ENCODE results near the gene TCERG1L.

TCERG1L gene

GRCh38 chr10:131068760-131069159, 242.8 kb downstream of the TCERG1L start:
- Histone ChIP-seq H3K36me3 (ENCODE audit: insufficient read depth, low read length) (no peaks in the 10 kb centered on the region), H3K4me2 (ENCODE audit: low read depth, low read length, poor library complexity, severe bottlenecking) (no peak overlapping the region), H2AFZ (ENCODE audit: low read length) (no peak overlapping the region), H3K9me2 (replicated peaks; ENCODE audit: low read depth, low read length) (no peaks in the 10 kb centered on the region), H3F3A (ENCODE audit: low read depth) (no peaks in the 10 kb centered on the region), H3K4me1 (ENCODE audit: insufficient read depth, low read length, poor library complexity, severe bottlenecking) (no peaks in the 10 kb centered on the region), H3K27me3 (ENCODE audit: insufficient read depth, low read length, poor library complexity, severe bottlenecking) (no peaks in the 10 kb centered on the region), H3K4me3 (ENCODE audit: low read length, poor library complexity, severe bottlenecking) (no peak overlapping the region), H3K79me2 (ENCODE audit: insufficient read depth, low read length) (no peaks in the 10 kb centered on the region), H3K9me3 (ENCODE audit: insufficient read depth, low read depth, low read length) (peaks cover 10% of the 10 kb centered on the region; the same call in 1 of the 2 replicates), H4K20me1 (ENCODE audit: insufficient read depth, low read length, poor library complexity, severe bottlenecking) (no peaks in the 10 kb centered on the region), H3K9ac (ENCODE audit: low read depth, low read length, poor library complexity, severe bottlenecking) (no peak overlapping the region)
- TF ChIP-seq EZH2phosphoT487 (IDR thresholded peaks at IDR 0.05; ENCODE audit: borderline replicate concordance) (no peak), CTCF (conservative IDR thresholded peaks at IDR 0.05; ENCODE audit: low read length) (no peak)

DNA sequence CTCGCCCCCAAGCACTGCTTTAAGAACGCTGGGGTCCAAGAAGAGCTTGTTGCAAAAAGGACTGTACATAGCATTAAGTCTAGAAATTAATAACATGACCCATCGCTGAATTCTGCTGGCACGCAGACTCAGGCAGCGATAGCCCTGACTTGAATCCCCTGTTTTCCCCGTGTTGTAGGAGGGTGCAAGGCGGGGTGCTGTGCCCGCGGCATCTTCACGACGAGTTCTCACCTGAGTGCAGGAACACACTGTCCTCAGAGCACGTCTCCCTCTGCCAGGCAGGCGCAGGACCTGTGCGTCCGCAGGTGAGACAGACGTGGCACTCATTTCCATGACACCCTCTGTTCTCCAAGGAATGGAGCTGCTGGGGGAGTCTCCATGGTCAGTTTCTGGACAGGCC, 243.2 kb downstream of the TCERG1L start:
- Histone ChIP-seq H3K4me2 (ENCODE audit: low read depth, low read length, poor library complexity, severe bottlenecking) (no peak overlapping the region), H3K4me3 (ENCODE audit: low read length, poor library complexity, severe bottlenecking) (no peak overlapping the region), H3K4me1 (ENCODE audit: insufficient read depth, low read length, poor library complexity, severe bottlenecking) (no peaks in the 10 kb centered on the region), H3K36me3 (ENCODE audit: insufficient read depth, low read length) (no peaks in the 10 kb centered on the region), H3K9me3 (ENCODE audit: insufficient read depth, low read depth, low read length) (peaks cover 10% of the 10 kb centered on the region; the same call in 1 of the 2 replicates), H4K20me1 (ENCODE audit: insufficient read depth, low read length, poor library complexity, severe bottlenecking) (no peaks in the 10 kb centered on the region), H3F3A (ENCODE audit: low read depth) (no peaks in the 10 kb centered on the region), H3K27me3 (ENCODE audit: insufficient read depth, low read length, poor library complexity, severe bottlenecking) (no peaks in the 10 kb centered on the region), H2AFZ (ENCODE audit: low read length) (no peak overlapping the region), H3K9me2 (replicated peaks; ENCODE audit: low read depth, low read length) (no peaks in the 10 kb centered on the region), H3K79me2 (ENCODE audit: insufficient read depth, low read length) (no peaks in the 10 kb centered on the region), H3K9ac (ENCODE audit: low read depth, low read length, poor library complexity, severe bottlenecking) (no peak overlapping the region)
- TF ChIP-seq CTCF (conservative IDR thresholded peaks at IDR 0.05; ENCODE audit: low read length) (no peak), EZH2phosphoT487 (IDR thresholded peaks at IDR 0.05; ENCODE audit: borderline replicate concordance) (no peak)

- no peaks in the 10 kb centered on the region for H3K27me3 ChIP-seq (ENCODE audit: insufficient read depth, low read length, poor library complexity, severe bottlenecking)
- H3K4me3 ChIP-seq (ENCODE audit: low read length, poor library complexity, severe bottlenecking) = no peak overlapping the region
- H4K20me1 ChIP-seq (ENCODE audit: insufficient read depth, low read length, poor library complexity, severe bottlenecking) = no peaks in the 10 kb centered on the region
- no peaks in the 10 kb centered on the region for H3F3A ChIP-seq (ENCODE audit: low read depth)
- no peaks in the 10 kb centered on the region for H3K4me1 ChIP-seq (ENCODE audit: insufficient read depth, low read length, poor library complexity, severe bottlenecking)
- H3K4me2 ChIP-seq (ENCODE audit: low read depth, low read length, poor library complexity, severe bottlenecking) = no peak overlapping the region
- no peaks in the 10 kb centered on the region for H3K36me3 ChIP-seq (ENCODE audit: insufficient read depth, low read length)
- no peaks in the 10 kb centered on the region for H3K79me2 ChIP-seq (ENCODE audit: insufficient read depth, low read length)
- peaks cover 11% of the 10 kb centered on the region; the same call in 1 of the 2 replicates for H3K9me3 ChIP-seq (ENCODE audit: insufficient read depth, low read depth, low read length)
- TF ChIP-seq EZH2phosphoT487 (IDR thresholded peaks at IDR 0.05; ENCODE audit: borderline replicate concordance) (no peak), CTCF (conservative IDR thresholded peaks at IDR 0.05; ENCODE audit: low read length) (no peak)
- no peak overlapping the region for H2AFZ ChIP-seq (ENCODE audit: low read length)
- no peak overlapping the region for H3K9ac ChIP-seq (ENCODE audit: low read depth, low read length, poor library complexity, severe bottlenecking)
- H3K9me2 ChIP-seq (replicated peaks; ENCODE audit: low read depth, low read length) = no peaks in the 10 kb centered on the region
Measured at GRCh38 chr10:131067690-131068089, 243.8 kb downstream of the TCERG1L start.
